ENCODE results near the gene EPC1.
"Not testable (repeated sequence)": the region's sequence is repeated elsewhere in the genome, so short reads cannot be mapped to it uniquely, and the experiment has no call there.

- not testable (repeated sequence) for TF ChIP-seq POLR2A (IDR thresholded peaks at IDR 0.05; ENCODE audit: low read length); GATA1 (IDR thresholded peaks at IDR 0.05; ENCODE audit: low read depth, low read length)
These were observed 117.2 kb downstream of the EPC1 start for GRCh38 chr10:32229788-32230187.
